ENCODE results near the gene CTSS.

DNA sequence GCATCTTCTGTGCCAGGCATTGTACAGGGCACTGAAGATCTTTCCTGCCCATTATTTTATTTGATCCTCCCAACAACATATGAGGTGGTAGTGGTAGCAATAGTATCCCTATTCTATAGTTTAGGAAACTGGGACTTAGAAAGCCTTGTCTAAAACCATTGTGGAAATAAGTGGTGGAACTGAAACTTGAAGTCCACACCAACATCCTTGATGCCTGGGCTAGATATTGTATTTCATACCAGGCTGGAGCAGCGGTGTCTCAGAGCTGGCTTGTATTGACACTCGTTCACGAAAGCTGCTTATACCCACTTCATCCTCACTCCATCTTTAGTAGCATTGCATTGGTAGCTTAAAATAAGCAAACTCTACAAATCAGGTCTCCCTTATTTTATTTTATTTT is 9.7 kb upstream of the CTSS start:
- TF ChIP-seq, protein P1, sequence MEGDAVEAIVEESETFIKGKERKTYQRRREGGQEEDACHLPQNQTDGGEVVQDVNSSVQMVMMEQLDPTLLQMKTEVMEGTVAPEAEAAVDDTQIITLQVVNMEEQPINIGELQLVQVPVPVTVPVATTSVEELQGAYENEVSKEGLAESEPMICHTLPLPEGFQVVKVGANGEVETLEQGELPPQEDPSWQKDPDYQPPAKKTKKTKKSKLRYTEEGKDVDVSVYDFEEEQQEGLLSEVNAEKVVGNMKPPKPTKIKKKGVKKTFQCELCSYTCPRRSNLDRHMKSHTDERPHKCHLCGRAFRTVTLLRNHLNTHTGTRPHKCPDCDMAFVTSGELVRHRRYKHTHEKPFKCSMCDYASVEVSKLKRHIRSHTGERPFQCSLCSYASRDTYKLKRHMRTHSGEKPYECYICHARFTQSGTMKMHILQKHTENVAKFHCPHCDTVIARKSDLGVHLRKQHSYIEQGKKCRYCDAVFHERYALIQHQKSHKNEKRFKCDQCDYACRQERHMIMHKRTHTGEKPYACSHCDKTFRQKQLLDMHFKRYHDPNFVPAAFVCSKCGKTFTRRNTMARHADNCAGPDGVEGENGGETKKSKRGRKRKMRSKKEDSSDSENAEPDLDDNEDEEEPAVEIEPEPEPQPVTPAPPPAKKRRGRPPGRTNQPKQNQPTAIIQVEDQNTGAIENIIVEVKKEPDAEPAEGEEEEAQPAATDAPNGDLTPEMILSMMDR (IDR thresholded peaks at IDR 0.05; ENCODE audit: low read length): no peak
- TF ChIP-seq EZH2 (optimal IDR thresholded peaks at IDR 0.05; ENCODE audit: low read depth, low read length) (no peak), EZH2phosphoT487 (IDR thresholded peaks at IDR 0.05; ENCODE audit: low read length) (no peak)

Measured in MM.1S (cell line).